Astrocyte (in vitro differentiated cells and primary cell): ENCODE results near the gene ARHGAP24.
"Not testable (repeated sequence)": the region's sequence is repeated elsewhere in the genome, so short reads cannot be mapped to it uniquely, and the experiment has no call there.

Experiments used
- EZH2 ChIP-seq: IDR thresholded peaks from 2 replicates; pipeline ENCODE4 v1.6.1; 2012; ENCODE audit warnings: mild to moderate bottlenecking, low read length, inconsistent platforms; ENCODE audit not compliant: insufficient read depth
- TF ChIP-seq, protein P1 (sequence below): IDR thresholded peaks from 2 replicates; pipeline ENCODE4 v1.5.1; 2011; ENCODE audit warnings: low read depth, mild to moderate bottlenecking, inconsistent platforms, low read length, moderate library complexity; ENCODE audit not compliant: insufficient read depth

DNA sequence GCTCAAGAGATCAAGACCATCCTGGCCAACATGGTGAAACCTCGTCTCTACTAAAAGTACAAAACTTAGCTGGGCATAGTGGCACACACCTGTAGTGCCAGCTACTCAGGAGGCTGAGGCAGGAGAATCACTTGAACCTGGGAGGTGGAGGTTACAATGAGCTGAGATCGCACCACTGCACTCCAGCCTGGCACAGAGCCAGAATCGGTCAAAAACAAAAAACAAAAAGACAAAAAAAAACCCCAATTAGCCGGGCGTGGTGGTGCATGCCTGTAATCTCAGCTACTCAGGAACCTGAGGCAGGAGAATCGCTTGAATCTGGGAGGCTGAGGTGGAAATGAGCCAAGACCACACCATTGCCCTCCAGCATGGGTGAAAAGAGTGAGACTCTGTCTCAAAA, 378.8 kb downstream of the ARHGAP24 start:
- TF ChIP-seq, protein P1, sequence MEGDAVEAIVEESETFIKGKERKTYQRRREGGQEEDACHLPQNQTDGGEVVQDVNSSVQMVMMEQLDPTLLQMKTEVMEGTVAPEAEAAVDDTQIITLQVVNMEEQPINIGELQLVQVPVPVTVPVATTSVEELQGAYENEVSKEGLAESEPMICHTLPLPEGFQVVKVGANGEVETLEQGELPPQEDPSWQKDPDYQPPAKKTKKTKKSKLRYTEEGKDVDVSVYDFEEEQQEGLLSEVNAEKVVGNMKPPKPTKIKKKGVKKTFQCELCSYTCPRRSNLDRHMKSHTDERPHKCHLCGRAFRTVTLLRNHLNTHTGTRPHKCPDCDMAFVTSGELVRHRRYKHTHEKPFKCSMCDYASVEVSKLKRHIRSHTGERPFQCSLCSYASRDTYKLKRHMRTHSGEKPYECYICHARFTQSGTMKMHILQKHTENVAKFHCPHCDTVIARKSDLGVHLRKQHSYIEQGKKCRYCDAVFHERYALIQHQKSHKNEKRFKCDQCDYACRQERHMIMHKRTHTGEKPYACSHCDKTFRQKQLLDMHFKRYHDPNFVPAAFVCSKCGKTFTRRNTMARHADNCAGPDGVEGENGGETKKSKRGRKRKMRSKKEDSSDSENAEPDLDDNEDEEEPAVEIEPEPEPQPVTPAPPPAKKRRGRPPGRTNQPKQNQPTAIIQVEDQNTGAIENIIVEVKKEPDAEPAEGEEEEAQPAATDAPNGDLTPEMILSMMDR: not testable (repeated sequence)
- not testable (repeated sequence) for TF ChIP-seq EZH2
